CD14-positive monocyte (primary cell): Measurements from ENCODE around the gene CCDC186. TPM values are rescaled to one million over a fixed set of nuclear protein-coding genes. Genes with fewer than 3 reads are reported as not detected.

ENCODE experiments used
- DNase-seq, 3 donors: peaks; one replicate each; pipeline ENCODE4 v3.0.0-alpha.2; 2011 to 2022
- H2AFZ ChIP-seq: 2 replicates; pipeline ENCODE4 v1.6.0; 2012; ENCODE audit warnings: mild to moderate bottlenecking, low read depth, low read length, inconsistent platforms; ENCODE audit not compliant: insufficient read depth, poor library complexity, severe bottlenecking
- H3K27ac ChIP-seq, 2 donors: 1 replicate in 1 of 2; 2 replicates in 1 of 2; pipeline ENCODE4 v1.5.1; 2012 to 2013; ENCODE audit warnings: low read length in 2 of 2, control low read depth in 1 of 2, inconsistent platforms in 1 of 2, low read depth in 1 of 2, mild to moderate bottlenecking in 1 of 2
- H3K27me3 ChIP-seq, 2 donors: one replicate each; pipeline versions ENCODE4 v1.6.0 to v1.6.1; 2011 to 2013; ENCODE audit warnings: low read length in 2 of 2; ENCODE audit not compliant: control insufficient read depth in 2 of 2, insufficient read depth in 2 of 2
- H3K36me3 ChIP-seq, 2 donors: replicated peaks in 1 of 2; 1 replicate in 1 of 2; 2 replicates in 1 of 2; pipeline versions ENCODE4 v1.5.1 to v1.6.1; 2012 to 2013; ENCODE audit warnings: low read length in 2 of 2, control low read depth in 1 of 2, inconsistent platforms in 1 of 2, mild to moderate bottlenecking in 1 of 2; ENCODE audit not compliant: insufficient read depth in 2 of 2, control insufficient read depth in 1 of 2
- H3K4me1 ChIP-seq, 2 donors: 1 replicate in 1 of 2; 2 replicates in 1 of 2; pipeline versions ENCODE4 v1.5.1 to v1.6.1; 2012 to 2013; ENCODE audit warnings: low read length in 2 of 2, control low read depth in 1 of 2, inconsistent platforms in 1 of 2, mild to moderate bottlenecking in 1 of 2, moderate library complexity in 1 of 2; ENCODE audit not compliant: insufficient read depth in 2 of 2, control insufficient read depth in 1 of 2
- H3K4me2 ChIP-seq: replicated peaks from 2 replicates; pipeline ENCODE3; 2012; ENCODE audit warnings: low read length, moderate library complexity, mild to moderate bottlenecking; ENCODE audit not compliant: poor library complexity, severe bottlenecking; ENCODE audit errors: extremely low read depth
- H3K4me3 ChIP-seq, 3 experiments: fragments of 200-600 bp in 1 of 3; sonication (generic) in 1 of 3; replicated peaks in 1 of 3; 1 replicate in 2 of 3; 2 replicates in 1 of 3; pipeline ENCODE4 v1.5.1; 2011 to 2013; ENCODE audit warnings: low read length in 3 of 3, mild to moderate bottlenecking in 3 of 3, control low read depth in 2 of 3, low read depth in 2 of 3, inconsistent platforms in 1 of 3, moderate library complexity in 1 of 3
- H3K79me2 ChIP-seq: 2 replicates; pipeline ENCODE4 v1.6.0; 2012; ENCODE audit warnings: mild to moderate bottlenecking, control low read depth, inconsistent platforms, low read length, moderate library complexity; ENCODE audit not compliant: insufficient read depth
- H3K9ac ChIP-seq: 2 replicates; pipeline ENCODE4 v1.6.0; 2017; ENCODE audit warnings: low read length, mild to moderate bottlenecking; ENCODE audit not compliant: insufficient read depth, poor library complexity, severe bottlenecking
- H3K9me3 ChIP-seq, 2 donors: replicated peaks in 1 of 2; 1 replicate in 1 of 2; 2 replicates in 1 of 2; pipeline versions ENCODE4 v1.5.1 to v1.6.1; 2012 to 2013; ENCODE audit warnings: low read length in 2 of 2, control low read depth in 1 of 2; ENCODE audit not compliant: control insufficient read depth in 1 of 2, insufficient read depth in 1 of 2
- H4K20me1 ChIP-seq: 2 replicates; pipeline ENCODE4 v1.6.0; 2012; ENCODE audit warnings: mild to moderate bottlenecking, low read length, control low read depth, moderate library complexity; ENCODE audit not compliant: insufficient read depth
- H3K27ac Mint-ChIP-seq, 7 donors: one replicate each; pipeline ENCODE4 v1.8.0; 2020; ENCODE audit warnings: mild to moderate bottlenecking in 7 of 7, mixed read lengths in 7 of 7, moderate library complexity in 6 of 7, inconsistent platforms in 2 of 7
- H3K27me3 Mint-ChIP-seq, 3 donors: one replicate each; pipeline ENCODE4 v1.8.0; 2021 to 2022; ENCODE audit warnings: low read depth in 3 of 3, mild to moderate bottlenecking in 3 of 3, mixed read lengths in 3 of 3, moderate library complexity in 3 of 3, inconsistent platforms in 1 of 3
- H3K36me3 Mint-ChIP-seq, 2 donors: one replicate each; pipeline ENCODE4 v1.8.0; 2020; ENCODE audit warnings: mixed read lengths in 2 of 2, inconsistent platforms in 1 of 2, mild to moderate bottlenecking in 1 of 2
- H3K4me1 Mint-ChIP-seq: one replicate; pipeline ENCODE4 v1.8.0; 2020; ENCODE audit warnings: mild to moderate bottlenecking, mixed read lengths
- H3K4me3 Mint-ChIP-seq, 2 donors: one replicate each; pipeline ENCODE4 v1.8.0; 2020; ENCODE audit warnings: mild to moderate bottlenecking in 2 of 2, mixed read lengths in 2 of 2, moderate library complexity in 1 of 2
- H3K9me3 Mint-ChIP-seq, 7 donors: one replicate each; pipeline ENCODE4 v1.8.0; 2020 to 2022; ENCODE audit warnings: mixed read lengths in 7 of 7, mild to moderate bottlenecking in 6 of 7, moderate library complexity in 6 of 7, inconsistent platforms in 2 of 7
- WGBS: methylation state at CpG from one replicate; pipeline ENCODE4 v1.1.5; 2013; ENCODE audit warnings: missing lambda C conversion rate; ENCODE audit not compliant: insufficient coverage; 5-methylcytosine and 5-hydroxymethylcytosine counted together
- intact Hi-C, 2 donors: fragments of 100-400 bp; cut with micrococcal nuclease; formaldehyde crosslinking; loops; one replicate each; pipeline versions ENCODE4 v1.15.0 to v1.15.1; 2023
- polyA plus RNA-seq, 3 donors: library from polyadenylated mRNA; depleted of rRNA in 1 of 3; unstranded in 2 of 3; stranded (reverse) in 1 of 3; fragments of 300-500 nt in 2 of 3; fragments of >200 nt in 1 of 3; fragmentation: Illumina TruSeq in 2 of 3; gene quantifications; 1 replicate in 2 of 3; 2 replicates in 1 of 3; pipeline ENCODE4 v1.2.3, GENCODE V29; 2012 to 2021
- small RNA-seq: library from RNA; depleted of rRNA; stranded (forward); fragments of <200 nt; gene quantifications from one replicate; pipeline ENCODE3, GENCODE V24; 2012; ENCODE audit warnings: low read depth; ENCODE audit not compliant: insufficient read length
- TF ChIP-seq, protein P1 (sequence below): fragments of 200-600 bp; IDR thresholded peaks from one replicate; pipeline ENCODE4 v1.8.0; 2022; ENCODE audit warnings: antibody characterized with exemption, mild to moderate bottlenecking

CCDC186 gene
- polyA plus RNA-seq, 3 donors, result 6.9 to 9.8 (median 8.9) TPM

DNA sequence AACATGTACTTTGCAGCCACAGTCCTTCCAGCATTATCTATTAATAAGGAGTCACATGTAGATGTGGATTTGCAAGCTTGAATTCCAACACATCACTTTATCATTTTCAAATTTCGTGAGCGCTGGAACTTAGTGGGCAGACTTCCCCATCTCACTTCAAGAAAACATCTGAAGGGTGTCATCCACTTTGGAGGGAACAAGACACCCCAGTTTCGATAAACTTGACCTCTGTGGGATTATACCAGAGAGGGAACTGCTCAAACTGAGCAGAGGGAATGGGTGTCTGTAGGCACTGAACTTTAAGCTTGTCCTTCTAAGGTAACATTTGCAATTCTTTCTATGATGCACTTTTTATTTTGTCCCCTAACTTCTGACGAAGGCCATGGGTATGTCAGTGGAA lies 102.8 kb downstream of the CCDC186 start:
- no peaks in the 10 kb centered on the region for H3K79me2 ChIP-seq
- no peaks in the 10 kb centered on the region for H3K36me3 ChIP-seq
- Mint-ChIP-seq H3K27me3 (peaks cover 3 to 4% (median 3%) of the 10 kb centered on the region in 3 donors), H3K4me3 (no peak overlapping the region), H3K36me3 (no peaks in the 10 kb centered on the region), H3K27ac (no peak overlapping the region), H3K4me1 (peaks cover 38% of the 10 kb centered on the region), H3K9me3 (peaks cover 0 to 3% (median 0%) of the 10 kb centered on the region in 7 donors)
- no peak overlapping the region for H3K4me3 ChIP-seq
- H4K20me1 ChIP-seq, result no peaks in the 10 kb centered on the region
- 100% methylated on average over 1 of the region's 4 CpGs for WGBS
- no peak overlapping the region for H3K9ac ChIP-seq
- no peaks in the 10 kb centered on the region for H3K9me3 ChIP-seq
- intact Hi-C loops, result no loop called here
- no peak overlapping the region for H2AFZ ChIP-seq
- no peak overlapping the region for H3K4me2 ChIP-seq
- H3K27me3 ChIP-seq, result no peaks in the 10 kb centered on the region
- no peak overlapping the region for H3K27ac ChIP-seq
- DNase-seq, result no peak
- TF ChIP-seq, protein P1, sequence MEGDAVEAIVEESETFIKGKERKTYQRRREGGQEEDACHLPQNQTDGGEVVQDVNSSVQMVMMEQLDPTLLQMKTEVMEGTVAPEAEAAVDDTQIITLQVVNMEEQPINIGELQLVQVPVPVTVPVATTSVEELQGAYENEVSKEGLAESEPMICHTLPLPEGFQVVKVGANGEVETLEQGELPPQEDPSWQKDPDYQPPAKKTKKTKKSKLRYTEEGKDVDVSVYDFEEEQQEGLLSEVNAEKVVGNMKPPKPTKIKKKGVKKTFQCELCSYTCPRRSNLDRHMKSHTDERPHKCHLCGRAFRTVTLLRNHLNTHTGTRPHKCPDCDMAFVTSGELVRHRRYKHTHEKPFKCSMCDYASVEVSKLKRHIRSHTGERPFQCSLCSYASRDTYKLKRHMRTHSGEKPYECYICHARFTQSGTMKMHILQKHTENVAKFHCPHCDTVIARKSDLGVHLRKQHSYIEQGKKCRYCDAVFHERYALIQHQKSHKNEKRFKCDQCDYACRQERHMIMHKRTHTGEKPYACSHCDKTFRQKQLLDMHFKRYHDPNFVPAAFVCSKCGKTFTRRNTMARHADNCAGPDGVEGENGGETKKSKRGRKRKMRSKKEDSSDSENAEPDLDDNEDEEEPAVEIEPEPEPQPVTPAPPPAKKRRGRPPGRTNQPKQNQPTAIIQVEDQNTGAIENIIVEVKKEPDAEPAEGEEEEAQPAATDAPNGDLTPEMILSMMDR, result no peak
- peaks cover 21 to 36% of the 10 kb centered on the region in 2 donors for H3K4me1 ChIP-seq

Small RNA genes lying within 50 kb of the gene (small RNA-seq; reads per million reads assigned to genes)
- gene RF02277 (not detected), gene RNU6-709P (not detected)

Other genes with a start within 250 kb of the CCDC186 start
- 1 to 10 TPM in 1 of 3 donors, under 1 TPM in 1, not detected in 1; 0.05 to 3.4 TPM for gene ADRB1, start 130.3 kb downstream of the CCDC186 start, polyA plus RNA-seq
- gene TDRD1, start 5.2 kb upstream of the CCDC186 start, polyA plus RNA-seq, result not detected
- gene VWA2, start 65.1 kb upstream of the CCDC186 start, polyA plus RNA-seq, result not detected
- under 1 TPM in 2 of 3 donors, not detected in 1; 0.01 to 0.43 TPM for gene AFAP1L2, start 230.3 kb upstream of the CCDC186 start, polyA plus RNA-seq